GM19099 (cell line): Measurements from ENCODE around the gene PGF.
A peak's percentile ranks its signal among the peaks of the same experiment; 100 is the strongest.

Source experiments
- POLR2A ChIP-seq: IDR thresholded peaks from 3 replicates; pipeline ENCODE4 v1.6.1; 2011; ENCODE audit warnings: low read depth; ENCODE audit not compliant: insufficient read length; ENCODE audit errors: extremely low read depth

Gene PGF

DNA sequence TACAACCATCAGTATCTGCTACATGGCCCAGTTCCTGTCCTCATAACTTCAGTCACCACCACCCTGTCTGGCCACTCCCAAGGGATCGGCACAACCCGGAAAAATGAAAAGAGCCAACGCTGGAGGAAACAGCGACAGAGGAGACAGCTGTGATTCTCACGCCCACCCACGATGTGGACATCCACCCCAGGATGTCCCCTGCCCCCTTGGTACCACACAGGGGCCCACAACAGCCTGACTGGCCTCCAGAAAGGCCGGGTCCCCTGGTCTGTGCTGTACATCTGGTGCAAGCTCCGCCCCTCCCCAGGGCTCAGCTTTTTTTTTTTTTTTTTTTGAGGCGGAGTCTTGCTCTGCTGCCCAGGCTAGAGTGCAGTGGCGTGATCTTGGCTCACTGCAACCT lies 44.8 kb downstream of the PGF start:
- no peak for TF ChIP-seq POLR2A

DNA sequence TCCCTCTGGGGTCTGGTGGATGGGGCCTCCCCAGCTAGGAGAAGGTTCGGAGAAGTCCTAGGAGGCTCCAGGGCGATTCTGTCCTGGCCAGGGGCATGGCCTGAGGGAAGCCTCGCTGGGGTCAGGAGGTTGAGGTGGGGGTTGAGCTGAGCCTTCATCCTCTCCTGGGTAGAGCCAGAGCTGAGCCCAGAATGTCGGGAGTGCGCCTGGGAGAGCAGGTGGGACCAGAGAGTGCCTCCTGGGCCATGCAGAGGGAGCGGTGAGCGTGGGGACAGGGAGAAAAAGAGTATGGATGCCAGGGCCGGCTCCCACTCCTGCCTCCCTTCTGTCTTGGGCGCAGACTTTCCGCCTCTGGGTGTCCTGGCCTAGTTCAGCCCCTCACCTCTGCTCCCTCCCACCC lies 45.5 kb downstream of the PGF start:
- no peak for TF ChIP-seq POLR2A

DNA sequence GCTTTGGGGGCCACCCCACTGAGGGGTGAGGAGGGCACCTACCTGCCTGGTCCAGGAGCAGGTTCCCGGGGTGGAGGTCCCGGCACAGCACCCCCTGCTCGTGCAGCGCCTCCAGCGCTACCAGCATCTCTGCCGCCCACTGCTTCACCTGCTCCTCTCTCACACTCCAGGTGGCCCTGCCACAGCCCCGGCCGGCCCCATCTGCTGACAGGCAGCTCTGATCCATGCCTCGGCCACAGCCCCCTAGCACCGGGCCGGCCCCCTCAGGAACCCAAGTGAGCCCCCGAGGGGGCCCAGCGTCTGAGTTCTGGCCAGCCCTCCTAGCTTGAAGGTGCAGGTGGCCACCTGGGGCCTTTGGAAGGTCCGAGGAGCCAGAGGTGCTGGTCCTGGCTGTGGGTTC lies 45.9 kb downstream of the PGF start:
- TF ChIP-seq POLR2A = no peak

DNA sequence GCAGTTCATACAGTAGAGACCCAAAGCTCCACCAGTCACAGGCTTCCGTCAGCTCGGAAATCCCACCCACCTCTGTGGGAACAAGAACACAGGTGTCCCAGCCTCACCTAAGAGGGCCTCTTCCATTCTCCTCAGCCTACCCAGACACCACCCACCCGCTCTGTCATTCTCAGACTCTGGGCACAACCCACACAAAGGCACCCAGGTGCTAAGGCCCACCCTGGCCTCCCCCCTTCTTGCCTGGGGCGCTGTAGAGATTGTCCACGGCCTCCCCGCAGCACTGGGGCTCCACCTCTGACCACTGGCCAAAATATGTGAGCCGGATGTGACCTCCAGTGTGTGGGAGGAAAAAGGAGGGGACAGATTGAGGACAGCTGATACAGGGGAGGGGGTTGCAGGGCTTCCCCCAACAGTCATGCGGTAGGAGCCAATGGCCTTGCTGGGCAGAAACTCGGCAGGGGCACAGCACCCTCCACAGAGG lies 46.5 kb downstream of the PGF start:
- TF ChIP-seq POLR2A = no peak

DNA sequence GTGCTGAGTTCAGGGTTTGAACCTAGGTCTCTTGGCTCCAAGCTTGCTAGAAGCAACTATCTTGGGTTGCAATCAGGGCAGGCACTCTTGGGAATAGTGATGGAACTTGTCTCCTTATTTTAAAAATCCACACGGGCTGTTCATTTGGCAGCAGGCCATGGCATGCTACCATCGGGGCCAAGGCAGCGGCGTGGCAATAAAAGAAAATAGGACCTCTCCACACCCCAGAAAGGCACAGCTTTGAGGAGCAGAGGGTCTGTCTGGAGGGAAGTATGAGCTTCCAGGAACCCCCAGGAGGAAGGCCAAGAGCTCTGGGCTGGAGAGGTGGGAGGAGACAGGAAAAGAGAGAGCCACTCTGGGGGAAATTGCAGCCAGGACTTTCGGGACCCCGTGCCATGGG lies 47.7 kb downstream of the PGF start:
- TF ChIP-seq POLR2A = no peak

DNA sequence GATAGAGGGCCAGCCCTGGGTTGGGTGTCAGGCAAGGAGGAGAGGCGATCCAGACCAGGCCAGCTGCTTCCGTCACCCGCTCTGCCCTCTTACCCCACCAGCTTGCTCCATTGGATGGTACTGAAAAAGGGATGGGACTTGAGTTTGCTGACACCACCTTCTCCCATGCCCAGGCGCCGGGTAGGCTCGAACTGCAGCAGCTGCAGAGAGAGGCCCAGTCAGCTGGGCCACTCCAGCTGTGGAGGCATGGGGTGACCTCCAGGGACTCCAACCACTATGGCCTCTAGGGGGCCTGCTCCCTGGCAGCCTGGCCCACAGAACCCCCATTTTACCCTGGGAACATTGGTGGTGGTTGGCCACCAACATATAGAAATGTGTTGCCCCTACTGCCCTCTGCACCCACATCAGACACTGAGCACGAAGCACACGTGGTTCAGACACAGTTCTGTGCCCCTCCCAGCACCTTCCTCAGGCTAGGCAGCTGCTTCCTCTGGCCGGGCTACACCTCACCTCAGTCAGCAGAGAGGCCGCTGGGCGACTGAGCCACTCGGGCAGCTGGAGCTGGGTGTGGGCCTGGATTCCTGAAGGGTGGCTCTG lies 48.4 kb downstream of the PGF start:
- TF ChIP-seq POLR2A = no peak

DNA sequence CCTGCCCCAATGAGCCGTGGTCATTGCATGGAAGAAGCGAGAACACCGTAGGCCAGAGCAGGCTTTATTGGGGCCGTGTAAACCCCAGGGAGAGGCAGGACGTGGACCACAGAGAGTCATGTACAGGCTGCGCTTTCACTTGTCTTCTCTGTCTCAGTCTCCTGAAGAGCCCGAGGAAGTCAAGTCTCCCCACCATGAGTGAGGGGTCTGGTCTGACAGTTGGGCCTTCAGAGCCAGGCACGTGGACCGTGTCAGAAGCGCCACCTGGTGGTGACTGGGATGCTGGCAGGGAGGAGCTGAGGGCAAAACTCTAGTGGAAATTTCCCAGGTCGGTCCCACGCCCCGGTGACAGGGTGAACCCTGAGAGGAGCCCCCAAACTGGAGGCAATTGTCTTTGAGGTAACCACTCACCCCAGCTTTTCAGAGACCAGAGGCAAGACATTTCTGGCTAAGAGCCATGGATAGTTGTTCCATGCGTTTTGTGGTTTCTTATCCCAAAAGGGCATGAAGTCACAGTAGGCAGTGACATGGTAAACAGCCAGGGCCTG lies 49.7 kb downstream of the PGF start:
- TF ChIP-seq POLR2A = peak; percentile 23

DNA sequence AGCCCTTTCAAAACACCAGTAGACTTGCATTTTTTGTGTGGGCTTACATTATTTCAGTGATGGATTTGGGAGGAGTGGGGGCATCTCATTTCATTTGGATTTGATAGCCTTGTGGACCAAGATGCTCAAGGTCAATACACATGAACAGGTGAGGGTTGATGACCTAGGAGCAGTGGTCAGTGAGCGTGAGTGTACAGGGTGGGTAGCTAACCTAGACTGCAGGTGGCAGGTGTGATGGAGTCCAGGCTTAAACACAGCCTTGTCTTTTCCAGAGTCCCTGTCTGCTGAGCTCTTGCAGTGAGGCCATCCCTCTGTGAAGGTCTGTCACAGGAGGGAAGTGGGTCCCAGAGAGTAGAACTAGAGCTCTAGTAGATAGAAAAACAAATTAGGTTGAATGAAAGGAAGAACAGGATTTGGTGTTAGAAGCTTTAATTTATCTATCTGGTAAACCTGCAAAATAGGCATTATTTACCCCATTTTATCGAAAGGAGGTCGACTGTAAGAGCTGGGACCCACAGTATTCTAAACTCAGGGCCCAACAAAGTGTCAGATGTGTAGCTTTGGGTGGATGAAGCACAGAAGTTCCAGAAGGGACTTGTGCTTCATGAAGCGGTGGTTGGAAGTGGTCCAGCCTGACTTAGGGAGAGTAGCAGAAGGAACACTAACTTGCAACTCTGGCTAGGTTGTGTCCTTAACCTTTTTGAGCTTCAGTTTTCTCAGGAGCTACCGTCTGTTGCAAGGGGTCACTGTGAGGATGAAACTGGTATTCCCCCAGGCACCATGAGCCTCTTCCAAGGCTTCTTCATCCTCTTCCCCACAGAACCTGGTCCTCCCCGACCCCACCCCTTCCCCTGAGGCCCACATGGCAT lies 50.5 kb downstream of the PGF start:
- TF ChIP-seq POLR2A = no peak

DNA sequence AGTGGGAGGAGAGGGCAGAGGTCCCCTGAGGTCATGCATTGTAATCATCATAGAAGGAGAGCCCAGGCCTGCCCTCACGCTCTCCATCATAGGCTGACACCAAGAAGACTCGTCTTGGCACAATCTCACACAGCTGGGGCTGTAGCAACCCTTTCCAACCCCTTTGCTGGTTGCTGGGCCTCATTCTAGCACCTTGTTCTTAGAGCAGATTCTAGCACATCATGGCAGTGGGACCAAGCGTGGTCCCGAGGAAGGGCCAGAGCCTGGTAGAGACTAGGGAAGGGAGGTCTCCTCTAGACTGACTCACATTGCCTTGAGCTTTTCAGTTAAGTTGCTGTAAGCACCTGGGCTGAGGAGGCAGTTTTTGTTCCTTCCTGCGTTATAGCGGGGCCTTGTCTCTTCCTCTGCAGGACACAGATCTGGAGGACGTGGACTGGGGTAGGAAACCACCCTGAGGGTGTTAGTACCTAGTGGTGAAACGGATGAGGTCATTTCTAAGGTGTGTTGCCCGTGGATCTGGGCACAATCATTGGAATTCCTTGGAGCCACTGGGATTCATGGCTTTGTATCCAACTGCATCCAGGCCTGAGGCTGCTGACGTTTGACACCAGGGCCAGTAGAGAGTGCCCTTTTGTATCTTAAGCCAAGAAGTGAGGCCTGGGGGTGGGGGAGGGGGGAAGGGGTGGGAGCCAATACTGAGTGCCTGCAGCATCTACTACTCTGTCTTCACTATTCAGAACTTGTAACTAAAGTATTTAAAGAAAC lies 52.3 kb downstream of the PGF start:
- no peak for TF ChIP-seq POLR2A

DNA sequence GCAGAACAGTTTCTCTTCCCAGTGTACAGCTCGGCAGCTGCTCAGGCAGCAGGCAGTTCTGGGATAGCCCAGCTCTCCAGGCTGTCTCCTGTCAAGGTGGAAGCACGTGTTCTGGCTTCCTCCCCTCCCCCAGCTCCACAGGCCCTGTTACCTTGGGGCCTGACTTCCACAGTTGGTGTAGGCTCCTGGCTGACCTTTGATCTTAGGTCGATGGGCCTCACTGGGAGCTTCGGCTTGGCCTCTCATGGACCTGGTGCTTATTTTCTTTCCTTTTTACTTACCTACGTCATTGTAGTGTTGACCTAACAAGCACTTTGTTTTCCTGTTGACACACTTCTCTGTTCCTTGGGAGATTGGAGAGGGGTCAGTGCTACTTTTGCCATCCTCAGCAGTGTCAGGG lies 56.7 kb downstream of the PGF start:
- no peak for TF ChIP-seq POLR2A

DNA sequence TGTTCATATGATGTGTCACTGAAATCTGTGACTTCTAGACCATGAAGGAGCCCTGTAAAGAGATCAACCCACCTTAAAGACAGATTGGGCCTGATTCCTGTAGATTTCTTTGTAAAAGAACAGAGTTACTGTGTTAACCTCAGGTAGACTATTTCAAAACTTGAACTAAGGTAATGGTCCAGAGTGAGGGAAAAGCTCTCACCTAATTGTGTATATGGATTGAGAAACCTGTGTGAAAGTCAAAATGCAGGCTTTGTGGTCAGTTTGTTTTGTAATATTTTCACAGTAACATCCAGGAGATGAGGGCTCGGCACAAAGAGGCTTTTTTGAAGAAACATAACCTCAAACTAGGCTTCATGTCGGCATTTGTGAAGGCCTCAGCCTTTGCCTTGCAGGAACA lies 57.3 kb downstream of the PGF start:
- no peak for TF ChIP-seq POLR2A

DNA sequence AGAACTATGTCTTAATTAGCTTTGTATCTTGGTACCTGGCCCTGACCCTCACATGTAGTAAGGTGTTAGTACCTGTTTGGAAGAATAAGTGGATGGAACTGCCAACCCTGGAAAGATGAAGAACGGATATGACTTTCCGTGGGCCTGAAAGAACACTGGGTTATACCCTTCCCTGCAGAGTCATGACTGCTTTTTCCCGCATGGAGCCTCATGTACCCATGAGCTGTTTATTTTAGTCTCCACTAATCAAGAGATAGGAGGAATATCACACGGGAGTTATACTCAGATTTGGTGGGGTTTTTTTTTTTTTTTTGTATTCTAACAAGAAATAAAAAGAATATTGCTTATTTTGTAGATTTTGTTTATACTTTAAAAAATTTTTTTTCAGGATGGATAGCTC lies 57.8 kb downstream of the PGF start:
- no peak for TF ChIP-seq POLR2A

DNA sequence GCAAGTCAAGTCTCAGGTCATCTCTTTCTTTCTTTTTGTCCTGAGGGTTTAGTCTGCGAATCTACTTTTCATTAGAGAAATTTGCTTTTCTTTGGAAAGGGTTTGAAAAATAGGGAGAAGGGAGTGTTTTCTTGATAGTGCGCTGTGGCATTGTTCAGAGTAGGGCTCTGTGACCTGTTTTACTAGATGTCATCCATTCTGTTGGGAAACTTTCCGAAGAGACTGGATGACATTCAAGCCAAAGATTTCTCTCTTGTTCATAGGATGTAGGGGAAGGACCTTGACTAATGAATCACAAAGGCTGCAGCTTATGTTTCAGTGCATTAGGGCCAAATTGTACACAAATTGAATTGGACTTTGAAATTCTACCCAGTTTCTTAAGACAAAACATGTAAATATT lies 59.0 kb downstream of the PGF start:
- TF ChIP-seq POLR2A = no peak

DNA sequence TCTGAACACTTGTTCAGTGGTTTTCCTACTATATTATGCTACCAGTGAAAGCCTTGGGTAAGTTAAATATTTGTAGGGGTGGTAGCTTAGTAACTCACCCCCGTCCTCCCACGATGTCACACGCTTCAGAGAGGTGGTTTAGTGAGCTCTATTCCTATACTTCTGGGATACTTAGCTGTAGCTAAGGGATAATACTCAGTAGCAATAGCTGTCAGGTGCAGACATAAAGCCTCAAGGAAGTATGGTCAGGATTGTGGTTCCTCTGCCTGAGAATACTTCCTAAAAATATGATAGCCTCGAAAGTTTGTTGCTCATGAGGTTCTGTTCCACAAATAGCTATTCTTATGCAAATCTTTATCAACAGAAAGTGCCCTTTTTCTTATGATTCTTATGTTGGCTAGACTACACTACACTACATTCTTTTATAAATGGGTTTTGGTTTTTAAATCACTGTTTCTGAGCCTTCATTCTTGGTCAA lies 61.7 kb downstream of the PGF start:
- TF ChIP-seq POLR2A = no peak

DNA sequence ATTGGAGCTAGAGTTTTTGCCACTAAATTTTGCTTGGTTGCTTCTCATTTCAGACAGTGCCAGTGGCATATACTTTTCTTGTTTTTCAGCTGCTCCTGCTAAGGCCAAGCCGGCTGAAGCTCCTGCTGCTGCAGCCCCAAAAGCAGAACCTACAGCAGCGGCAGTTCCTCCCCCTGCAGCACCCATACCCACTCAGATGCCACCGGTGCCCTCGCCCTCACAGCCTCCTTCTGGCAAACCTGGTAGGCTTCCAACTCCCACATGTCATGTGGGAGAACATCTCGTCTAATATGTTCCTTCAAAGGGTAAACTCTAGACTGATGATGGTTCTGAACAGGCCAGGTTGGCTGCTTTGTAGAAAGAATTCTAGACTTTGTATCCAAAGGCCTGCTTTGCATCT lies 62.7 kb downstream of the PGF start:
- no peak for TF ChIP-seq POLR2A
